Kidney tubule cell (primary cell): ENCODE measurements around the gene WDR35.

Experiments
- DNase-seq: peaks from one replicate; pipeline ENCODE4 v3.0.0-alpha.2; 2018; ENCODE audit warnings: low spot score

Gene WDR35

DNA sequence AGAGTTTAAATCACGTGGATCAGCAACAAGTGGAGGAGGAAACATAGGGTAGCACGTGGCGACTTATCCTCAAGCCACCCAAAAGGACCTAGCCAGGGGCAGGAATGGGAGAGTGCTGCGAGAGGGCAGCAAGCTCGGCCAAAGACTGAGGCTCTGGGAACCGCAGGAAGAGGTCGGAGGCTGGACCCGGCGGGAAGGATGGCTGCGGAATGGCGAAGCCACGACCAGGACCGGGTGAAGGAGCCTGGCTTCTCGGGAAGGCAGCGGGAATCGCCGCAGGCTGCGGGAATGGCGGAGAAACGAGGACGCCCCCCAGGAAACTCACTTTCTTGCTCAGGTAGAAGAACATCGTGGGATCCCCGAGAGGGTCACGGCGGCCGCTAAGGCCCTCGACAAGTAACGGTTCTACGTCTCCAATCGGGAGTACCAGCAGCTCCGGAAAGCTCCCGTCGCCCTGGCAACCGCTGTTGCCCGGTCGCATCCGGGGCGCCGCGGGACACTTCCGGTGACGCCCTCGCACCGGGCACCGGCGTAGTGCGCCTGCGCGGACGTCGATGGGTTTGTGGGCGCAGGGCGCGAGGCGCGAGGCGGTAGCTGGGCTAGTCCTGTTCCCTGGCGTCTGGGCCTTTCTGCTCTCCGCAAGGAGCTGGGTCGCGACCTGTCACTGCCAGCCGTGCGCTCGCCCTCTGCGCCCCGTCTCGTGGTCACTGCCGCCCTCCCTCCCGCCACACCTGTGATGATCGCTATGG, at the start of gene WDR35:
WDR35 (minus strand) TSS at position 439 of the 749 bp plus-strand sequence; CDS start at position 349, 90 bp downstream.
- DNase-seq = peak; percentile 91

- DNase-seq = peak; percentile 26
Measured at GRCh38 chr2:20037660-20038059, 47.8 kb upstream of the WDR35 start.

DNA sequence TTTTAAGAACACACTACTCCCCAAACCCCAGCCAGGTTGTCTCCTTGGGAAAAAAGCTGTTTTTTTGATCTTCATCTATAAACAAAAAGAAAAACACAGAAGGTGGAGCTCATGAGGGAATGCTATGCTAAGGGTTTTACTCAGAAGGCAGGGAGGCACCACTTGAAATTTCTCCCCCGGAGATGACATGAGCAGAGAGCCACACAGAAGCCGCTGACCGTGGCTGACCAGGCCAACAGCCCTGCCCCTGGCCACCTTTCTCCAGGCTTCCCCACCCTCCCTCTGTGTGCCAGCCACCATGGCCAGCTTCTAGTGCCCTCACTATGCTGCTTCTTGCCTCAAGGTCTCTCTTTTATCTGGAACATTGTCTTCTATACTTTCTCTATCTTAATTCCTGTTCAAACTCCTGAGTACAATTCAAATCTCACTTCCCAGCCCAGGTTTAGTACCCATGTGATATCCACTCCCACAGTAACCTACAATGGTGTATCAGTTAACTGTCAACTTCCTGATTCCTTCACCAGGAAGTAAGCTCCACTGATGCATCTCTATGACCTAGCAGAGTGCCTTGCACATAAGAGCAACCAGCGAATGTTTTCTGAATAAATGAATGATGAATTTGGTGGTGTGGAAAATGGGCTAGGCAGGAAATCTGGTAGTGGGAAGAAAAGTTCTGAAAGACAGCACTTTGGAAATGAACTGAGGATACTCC, 46.2 kb upstream of the WDR35 start:
- DNase-seq = peak; percentile 92

DNA sequence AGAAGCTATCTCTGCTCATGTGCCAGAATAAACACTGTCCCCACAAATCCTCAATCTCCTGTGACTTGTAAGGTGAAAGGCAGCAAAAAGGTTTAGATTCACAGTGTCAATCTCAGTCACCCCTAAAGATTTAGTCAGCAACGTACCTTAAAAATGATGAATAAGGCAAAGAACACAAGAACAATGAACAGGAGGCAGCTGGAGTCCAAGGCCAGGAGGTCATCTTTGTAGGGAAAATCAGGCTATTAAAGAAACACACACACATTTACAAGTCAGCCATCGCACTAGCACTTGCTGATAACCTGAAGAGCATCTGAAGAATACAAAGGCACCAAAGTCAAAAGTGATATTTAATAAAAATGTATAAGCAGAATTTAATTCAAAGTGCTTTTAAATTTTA, 44.9 kb upstream of the WDR35 start:
- DNase-seq = no peak

DNA sequence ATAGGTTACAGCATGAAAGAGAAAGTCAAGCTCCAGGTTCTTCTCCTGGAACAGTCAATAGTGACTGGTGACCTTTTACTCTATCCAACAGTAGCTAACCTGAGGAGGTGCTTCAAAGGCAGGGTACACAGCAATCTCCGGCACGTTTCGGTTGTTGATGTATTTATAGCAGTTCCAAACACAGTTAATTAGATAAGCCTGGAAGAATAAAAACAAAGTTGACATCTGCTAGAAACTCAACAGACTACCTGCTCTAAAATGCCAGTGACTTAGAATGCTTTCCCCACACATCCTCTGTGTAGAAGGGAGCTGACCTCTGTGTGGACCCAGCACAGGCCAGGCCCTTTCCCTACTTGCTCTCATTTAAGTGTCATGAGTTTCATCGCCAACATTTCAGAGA, 44.3 kb upstream of the WDR35 start:
- no peak for DNase-seq

- DNase-seq = no peak
Measured at GRCh38 chr2:20033322-20033721, 43.4 kb upstream of the WDR35 start.

GRCh38 chr2:20030224-20030623, 40.3 kb upstream of the WDR35 start:
- no peak for DNase-seq

GRCh38 chr2:20027705-20028434, 38.0 kb upstream of the WDR35 start:
- DNase-seq = no peak

DNA sequence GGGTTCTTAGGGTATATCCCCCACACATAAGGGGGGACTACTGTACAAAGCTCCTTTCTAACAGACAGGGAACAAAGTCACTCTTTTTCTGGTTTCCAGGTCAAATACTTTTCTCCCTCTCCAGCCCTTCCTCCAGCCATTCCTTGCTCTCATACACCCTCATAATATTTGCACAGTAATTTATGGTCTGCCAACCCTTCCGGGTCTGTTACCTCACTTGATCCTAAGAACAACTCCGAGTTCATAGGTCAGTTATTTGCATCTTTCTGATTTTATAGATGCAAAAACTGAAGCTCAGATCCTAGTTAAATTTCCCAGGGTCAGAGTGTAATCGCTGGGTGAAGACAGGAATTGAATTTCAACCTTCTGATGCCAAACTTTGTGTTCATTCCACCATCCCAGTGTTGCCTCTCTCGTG, 37.4 kb upstream of the WDR35 start:
- no peak for DNase-seq

DNA sequence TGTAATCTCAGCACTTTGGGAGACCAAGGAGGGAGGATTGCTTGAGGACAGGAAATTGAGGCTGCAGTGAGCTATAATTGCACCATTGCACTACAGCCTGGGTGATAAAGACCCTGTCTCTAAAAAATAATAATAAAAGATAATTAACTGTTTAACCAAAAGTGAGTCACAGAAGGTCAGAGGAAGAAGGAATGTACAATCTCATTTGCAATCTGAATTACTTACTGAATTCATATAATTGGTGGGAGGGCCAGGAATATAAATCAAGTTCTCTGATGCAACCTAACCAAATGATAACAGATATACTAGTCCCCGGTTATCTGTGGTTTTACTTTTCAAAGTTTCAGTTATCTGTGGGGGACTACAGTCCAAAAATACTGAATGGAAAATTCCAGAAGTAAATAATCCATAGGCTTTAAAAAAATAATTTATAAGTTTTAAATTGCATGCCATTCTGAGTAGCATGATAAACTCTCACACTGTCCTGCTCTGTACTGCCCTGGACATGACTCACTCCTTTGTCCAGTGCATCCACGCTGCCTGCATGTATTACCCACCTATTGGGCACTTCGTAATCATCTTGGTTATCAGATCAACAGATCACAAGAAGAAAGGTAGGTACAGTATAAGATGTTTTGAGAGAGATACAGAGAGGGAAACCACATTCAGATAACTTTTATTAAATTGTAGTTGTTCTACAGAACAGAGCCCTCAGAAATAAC, 35.3 kb upstream of the WDR35 start:
- no peak for DNase-seq

DNA sequence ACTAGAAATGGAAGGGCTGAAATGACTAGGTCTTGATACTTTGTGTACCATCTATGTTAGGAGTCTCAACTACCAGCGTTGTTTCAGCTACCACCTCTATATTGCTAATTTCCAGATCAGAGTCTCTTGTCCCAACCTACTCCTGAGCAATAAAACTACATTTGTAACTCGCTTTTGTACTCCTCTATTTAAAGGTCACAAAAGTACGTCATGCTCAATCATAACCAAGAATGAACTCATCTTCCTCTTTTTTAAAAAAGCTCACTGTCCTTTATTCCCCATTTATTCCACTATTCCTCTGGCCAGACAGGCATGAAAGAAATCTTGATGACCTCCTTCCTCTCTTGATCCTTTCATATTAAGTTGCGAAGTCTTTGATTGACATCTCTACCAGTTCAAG, 33.8 kb upstream of the WDR35 start:
- no peak for DNase-seq

- DNase-seq = no peak
Measured at GRCh38 chr2:20021405-20022009, 31.6 kb upstream of the WDR35 start.

GRCh38 chr2:20019747-20020146, 29.8 kb upstream of the WDR35 start:
- no peak for DNase-seq

GRCh38 chr2:20018601-20019152, 28.8 kb upstream of the WDR35 start:
- peak; percentile 26 for DNase-seq

- no peak for DNase-seq
Measured at GRCh38 chr2:20016346-20016745, 26.4 kb upstream of the WDR35 start.

GRCh38 chr2:20015482-20016083, 25.7 kb upstream of the WDR35 start:
- peak; percentile 64 for DNase-seq

DNA sequence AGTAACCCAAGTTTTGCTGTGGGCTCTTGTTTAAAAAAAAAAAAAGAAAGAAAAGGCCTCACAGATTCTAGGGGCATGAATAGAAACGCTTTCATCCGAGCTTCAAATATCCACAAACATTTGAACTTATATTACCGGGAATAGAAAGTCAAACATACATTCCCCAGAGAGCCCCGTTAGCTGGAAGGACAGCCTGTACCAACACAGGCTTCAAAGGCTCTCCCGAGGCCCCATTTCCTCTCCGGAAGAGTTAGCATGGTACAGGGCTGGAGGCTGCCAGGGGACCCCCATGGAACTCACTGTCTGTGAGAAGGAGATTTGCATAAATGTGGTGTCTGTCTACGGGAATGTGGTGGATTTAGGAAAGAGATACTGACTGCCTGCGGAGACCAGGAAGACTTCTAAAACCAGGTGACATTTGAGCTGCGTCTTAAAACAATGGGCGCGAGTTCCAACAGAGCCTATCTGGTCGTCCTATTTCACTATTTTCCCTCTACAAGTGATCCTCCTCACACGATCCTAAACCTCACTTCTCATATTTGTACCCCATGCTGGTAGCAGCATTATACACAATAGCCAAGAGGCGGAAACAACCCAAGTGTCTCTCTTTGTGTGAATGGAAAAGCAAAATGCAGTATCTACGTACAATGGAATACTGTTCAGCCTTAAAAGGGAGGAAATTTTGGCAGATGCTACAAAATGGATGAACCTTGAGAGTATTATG, 23.4 kb upstream of the WDR35 start:
- no peak for DNase-seq

GRCh38 chr2:20012282-20013125, 22.6 kb upstream of the WDR35 start, which contains the start of gene MATN3:
MATN3 (minus strand) TSS chr2:20012668; CDS start chr2:20012631, 37 bp downstream.
- DNase-seq = peak; percentile 41

GRCh38 chr2:20012032-20012281, 22.1 kb upstream of the WDR35 start:
- DNase-seq = no peak
